Measurements from ENCODE around the gene BIRC2. TPM values are rescaled to one million over a fixed set of nuclear protein-coding genes. Genes with fewer than 3 reads are reported as not detected.

Gene BIRC2
- total and polyA plus RNA-seq, 9 of the 15 experiments (the other 6 are each of a cell fraction or from before 2014, with no cell fraction given): 14.3 to 45.9 (median 20.7) TPM

DNA sequence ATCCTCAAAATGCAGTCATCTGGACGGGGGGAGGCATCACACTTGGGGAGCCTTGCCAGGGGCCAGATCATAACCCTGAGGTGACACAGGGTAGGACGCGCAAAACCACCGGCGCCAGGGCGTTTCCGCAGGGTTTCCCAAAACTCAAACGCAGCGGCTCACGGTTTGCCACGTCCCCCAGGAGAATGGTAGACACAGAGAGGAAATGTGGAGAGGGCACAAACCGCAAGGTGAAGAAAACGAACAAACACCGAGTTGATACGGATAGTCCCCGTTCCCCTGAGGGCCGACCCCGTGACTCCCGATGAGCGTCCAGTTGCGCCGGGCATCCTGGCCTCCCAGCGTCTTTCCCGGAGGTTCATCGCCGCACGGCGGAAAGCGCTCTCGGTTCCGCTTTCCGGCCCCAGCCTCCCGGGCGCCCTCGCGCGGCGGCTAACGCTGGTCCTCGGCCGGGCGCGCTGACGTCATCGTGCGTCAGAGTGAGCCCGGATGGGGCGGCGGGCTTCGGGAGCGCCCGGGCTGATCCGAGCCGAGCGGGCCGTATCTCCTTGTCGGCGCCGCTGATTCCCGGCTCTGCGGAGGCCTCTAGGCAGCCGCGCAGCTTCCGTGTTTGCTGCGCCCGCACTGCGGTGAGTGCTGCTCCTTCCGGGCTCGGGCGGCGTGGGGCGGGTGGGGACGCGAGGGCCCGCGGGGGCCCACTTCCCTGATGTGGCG is at the start of gene BIRC2 (continued):
- TF ChIP-seq, protein P1, sequence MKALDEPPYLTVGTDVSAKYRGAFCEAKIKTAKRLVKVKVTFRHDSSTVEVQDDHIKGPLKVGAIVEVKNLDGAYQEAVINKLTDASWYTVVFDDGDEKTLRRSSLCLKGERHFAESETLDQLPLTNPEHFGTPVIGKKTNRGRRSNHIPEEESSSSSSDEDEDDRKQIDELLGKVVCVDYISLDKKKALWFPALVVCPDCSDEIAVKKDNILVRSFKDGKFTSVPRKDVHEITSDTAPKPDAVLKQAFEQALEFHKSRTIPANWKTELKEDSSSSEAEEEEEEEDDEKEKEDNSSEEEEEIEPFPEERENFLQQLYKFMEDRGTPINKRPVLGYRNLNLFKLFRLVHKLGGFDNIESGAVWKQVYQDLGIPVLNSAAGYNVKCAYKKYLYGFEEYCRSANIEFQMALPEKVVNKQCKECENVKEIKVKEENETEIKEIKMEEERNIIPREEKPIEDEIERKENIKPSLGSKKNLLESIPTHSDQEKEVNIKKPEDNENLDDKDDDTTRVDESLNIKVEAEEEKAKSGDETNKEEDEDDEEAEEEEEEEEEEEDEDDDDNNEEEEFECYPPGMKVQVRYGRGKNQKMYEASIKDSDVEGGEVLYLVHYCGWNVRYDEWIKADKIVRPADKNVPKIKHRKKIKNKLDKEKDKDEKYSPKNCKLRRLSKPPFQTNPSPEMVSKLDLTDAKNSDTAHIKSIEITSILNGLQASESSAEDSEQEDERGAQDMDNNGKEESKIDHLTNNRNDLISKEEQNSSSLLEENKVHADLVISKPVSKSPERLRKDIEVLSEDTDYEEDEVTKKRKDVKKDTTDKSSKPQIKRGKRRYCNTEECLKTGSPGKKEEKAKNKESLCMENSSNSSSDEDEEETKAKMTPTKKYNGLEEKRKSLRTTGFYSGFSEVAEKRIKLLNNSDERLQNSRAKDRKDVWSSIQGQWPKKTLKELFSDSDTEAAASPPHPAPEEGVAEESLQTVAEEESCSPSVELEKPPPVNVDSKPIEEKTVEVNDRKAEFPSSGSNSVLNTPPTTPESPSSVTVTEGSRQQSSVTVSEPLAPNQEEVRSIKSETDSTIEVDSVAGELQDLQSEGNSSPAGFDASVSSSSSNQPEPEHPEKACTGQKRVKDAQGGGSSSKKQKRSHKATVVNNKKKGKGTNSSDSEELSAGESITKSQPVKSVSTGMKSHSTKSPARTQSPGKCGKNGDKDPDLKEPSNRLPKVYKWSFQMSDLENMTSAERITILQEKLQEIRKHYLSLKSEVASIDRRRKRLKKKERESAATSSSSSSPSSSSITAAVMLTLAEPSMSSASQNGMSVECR (CRISPR knock-in tag; IDR thresholded peaks at IDR 0.05): no peak
- TF ChIP-seq ZNF764 (CRISPR knock-in tag; IDR thresholded peaks at IDR 0.05; ENCODE audit: low read depth): no peak
- no peak for TF ChIP-seq SRSF7 (optimal IDR thresholded peaks at IDR 0.05; ENCODE audit: low read depth, low read length)
- TF ChIP-seq U2AF2 (optimal IDR thresholded peaks at IDR 0.05; ENCODE audit: low read depth, low read length): no peak
- peak in 1 of 2 experiments; percentile 33; a peak in 1 of 4 replicates for TF ChIP-seq SIN3A (IDR thresholded peaks at IDR 0.05; ENCODE audit: borderline replicate concordance in 2 of 2, control insufficient read depth in 1 of 2, low read depth in 2 of 2, low read length in 2 of 2)
- TF ChIP-seq, protein P2, sequence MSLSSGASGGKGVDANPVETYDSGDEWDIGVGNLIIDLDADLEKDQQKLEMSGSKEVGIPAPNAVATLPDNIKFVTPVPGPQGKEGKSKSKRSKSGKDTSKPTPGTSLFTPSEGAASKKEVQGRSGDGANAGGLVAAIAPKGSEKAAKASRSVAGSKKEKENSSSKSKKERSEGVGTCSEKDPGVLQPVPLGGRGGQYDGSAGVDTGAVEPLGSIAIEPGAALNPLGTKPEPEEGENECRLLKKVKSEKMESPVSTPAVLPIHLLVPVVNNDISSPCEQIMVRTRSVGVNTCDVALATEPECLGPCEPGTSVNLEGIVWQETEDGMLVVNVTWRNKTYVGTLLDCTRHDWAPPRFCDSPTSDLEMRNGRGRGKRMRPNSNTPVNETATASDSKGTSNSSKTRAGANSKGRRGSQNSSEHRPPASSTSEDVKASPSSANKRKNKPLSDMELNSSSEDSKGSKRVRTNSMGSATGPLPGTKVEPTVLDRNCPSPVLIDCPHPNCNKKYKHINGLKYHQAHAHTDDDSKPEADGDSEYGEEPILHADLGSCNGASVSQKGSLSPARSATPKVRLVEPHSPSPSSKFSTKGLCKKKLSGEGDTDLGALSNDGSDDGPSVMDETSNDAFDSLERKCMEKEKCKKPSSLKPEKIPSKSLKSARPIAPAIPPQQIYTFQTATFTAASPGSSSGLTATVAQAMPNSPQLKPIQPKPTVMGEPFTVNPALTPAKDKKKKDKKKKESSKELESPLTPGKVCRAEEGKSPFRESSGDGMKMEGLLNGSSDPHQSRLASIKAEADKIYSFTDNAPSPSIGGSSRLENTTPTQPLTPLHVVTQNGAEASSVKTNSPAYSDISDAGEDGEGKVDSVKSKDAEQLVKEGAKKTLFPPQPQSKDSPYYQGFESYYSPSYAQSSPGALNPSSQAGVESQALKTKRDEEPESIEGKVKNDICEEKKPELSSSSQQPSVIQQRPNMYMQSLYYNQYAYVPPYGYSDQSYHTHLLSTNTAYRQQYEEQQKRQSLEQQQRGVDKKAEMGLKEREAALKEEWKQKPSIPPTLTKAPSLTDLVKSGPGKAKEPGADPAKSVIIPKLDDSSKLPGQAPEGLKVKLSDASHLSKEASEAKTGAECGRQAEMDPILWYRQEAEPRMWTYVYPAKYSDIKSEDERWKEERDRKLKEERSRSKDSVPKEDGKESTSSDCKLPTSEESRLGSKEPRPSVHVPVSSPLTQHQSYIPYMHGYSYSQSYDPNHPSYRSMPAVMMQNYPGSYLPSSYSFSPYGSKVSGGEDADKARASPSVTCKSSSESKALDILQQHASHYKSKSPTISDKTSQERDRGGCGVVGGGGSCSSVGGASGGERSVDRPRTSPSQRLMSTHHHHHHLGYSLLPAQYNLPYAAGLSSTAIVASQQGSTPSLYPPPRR (CRISPR knock-in tag; IDR thresholded peaks at IDR 0.05; ENCODE audit: borderline replicate concordance): no peak
- peak; percentile 81 to 82 for TF ChIP-seq MAZ (CRISPR knock-in tag; conservative IDR thresholded peaks at IDR 0.05 in 1 of 2, IDR thresholded peaks at IDR 0.05 in 1 of 2)
- peak; percentile 97 for TF ChIP-seq ELF1 (tag; IDR thresholded peaks at IDR 0.05)
- no peak for TF ChIP-seq CHD2 (IDR thresholded peaks at IDR 0.05; ENCODE audit: low read depth, low read length)
- TF ChIP-seq SMARCB1 (IDR thresholded peaks at IDR 0.05; ENCODE audit: insufficient read length, low read depth): no peak
- TF ChIP-seq XRCC4 (IDR thresholded peaks at IDR 0.05; ENCODE audit: extremely low read depth, insufficient read depth, insufficient read length): no peak
- TF ChIP-seq STAG1 (CRISPR knock-in tag; IDR thresholded peaks at IDR 0.05; ENCODE audit: borderline replicate concordance): no peak
- TF ChIP-seq HDAC1 (IDR thresholded peaks at IDR 0.05): peak in 1 of 2 experiments; percentile 59; a peak in 2 of 4 replicates
- TF ChIP-seq RBM17 (IDR thresholded peaks at IDR 0.05; ENCODE audit: borderline replicate concordance, low read depth, low read length): no peak
- 0 out of 2 replicates have a peak, but pooled peaks have one; percentile 73 for TF ChIP-seq GTF2F1 (IDR thresholded peaks at IDR 0.05; ENCODE audit: low read depth, low read length)
- TF ChIP-seq ZEB2 (IDR thresholded peaks at IDR 0.05): no peak
- no peak for TF ChIP-seq ZNF408 (CRISPR knock-in tag; IDR thresholded peaks at IDR 0.05; ENCODE audit: low read depth)
- TF ChIP-seq IFI16 (CRISPR knock-in tag; IDR thresholded peaks at IDR 0.05): no peak
- no peak for TF ChIP-seq RUNX1 (IDR thresholded peaks at IDR 0.05; ENCODE audit: low read depth)

Measured in K562 (cell line).